ENCODE data around the gene RFWD3.

- TF ChIP-seq CTCF (IDR thresholded peaks at IDR 0.05) (no peak), POLR2A (IDR thresholded peaks at IDR 0.05) (no peak)
Measured at GRCh38 chr16:74578838-74579237, 87.8 kb downstream of the RFWD3 start.

All from thyroid gland (tissue), 4 donors.